Breast epithelium (tissue), 3 donors: ENCODE measurements around the gene PCBP3.

Experiments
- POLR2A ChIP-seq: fragments of 450-650 bp; IDR thresholded peaks from one replicate; pipeline ENCODE4 v1.6.1; 2016; ENCODE audit warnings: antibody characterized with exemption, mild to moderate bottlenecking, moderate library complexity
- TF ChIP-seq, protein P1 (sequence below), 3 donors: fragments of 450-650 bp; IDR thresholded peaks; one replicate each; pipeline ENCODE4 v1.5.1; 2016 to 2017; ENCODE audit warnings: antibody characterized with exemption in 3 of 3, mild to moderate bottlenecking in 3 of 3, moderate library complexity in 3 of 3

DNA sequence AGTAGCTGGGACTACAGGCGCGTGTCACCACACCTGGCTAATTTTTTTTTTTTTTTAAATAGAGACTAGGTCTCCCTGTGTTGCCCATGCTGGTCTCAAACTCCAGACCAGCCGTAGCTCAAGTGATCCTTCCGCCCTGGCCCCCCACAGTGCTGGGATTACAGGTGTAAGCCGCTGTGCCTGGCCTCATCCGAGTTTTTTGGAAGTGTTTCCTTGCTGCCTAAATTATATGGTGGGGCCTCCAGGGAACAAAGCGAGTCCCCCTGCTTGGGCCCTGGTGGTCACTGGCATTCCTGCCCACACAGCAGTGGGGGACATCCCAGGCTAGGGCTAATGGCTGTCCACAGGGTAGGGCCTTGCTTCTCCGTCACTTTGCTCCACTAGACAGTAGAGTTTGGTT lies 143.8 kb downstream of the PCBP3 start:
- TF ChIP-seq, protein P1, sequence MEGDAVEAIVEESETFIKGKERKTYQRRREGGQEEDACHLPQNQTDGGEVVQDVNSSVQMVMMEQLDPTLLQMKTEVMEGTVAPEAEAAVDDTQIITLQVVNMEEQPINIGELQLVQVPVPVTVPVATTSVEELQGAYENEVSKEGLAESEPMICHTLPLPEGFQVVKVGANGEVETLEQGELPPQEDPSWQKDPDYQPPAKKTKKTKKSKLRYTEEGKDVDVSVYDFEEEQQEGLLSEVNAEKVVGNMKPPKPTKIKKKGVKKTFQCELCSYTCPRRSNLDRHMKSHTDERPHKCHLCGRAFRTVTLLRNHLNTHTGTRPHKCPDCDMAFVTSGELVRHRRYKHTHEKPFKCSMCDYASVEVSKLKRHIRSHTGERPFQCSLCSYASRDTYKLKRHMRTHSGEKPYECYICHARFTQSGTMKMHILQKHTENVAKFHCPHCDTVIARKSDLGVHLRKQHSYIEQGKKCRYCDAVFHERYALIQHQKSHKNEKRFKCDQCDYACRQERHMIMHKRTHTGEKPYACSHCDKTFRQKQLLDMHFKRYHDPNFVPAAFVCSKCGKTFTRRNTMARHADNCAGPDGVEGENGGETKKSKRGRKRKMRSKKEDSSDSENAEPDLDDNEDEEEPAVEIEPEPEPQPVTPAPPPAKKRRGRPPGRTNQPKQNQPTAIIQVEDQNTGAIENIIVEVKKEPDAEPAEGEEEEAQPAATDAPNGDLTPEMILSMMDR (IDR thresholded peaks at IDR 0.05): no peak
- TF ChIP-seq POLR2A: no peak
